ENCODE data around the gene GAS2L3.

DNA sequence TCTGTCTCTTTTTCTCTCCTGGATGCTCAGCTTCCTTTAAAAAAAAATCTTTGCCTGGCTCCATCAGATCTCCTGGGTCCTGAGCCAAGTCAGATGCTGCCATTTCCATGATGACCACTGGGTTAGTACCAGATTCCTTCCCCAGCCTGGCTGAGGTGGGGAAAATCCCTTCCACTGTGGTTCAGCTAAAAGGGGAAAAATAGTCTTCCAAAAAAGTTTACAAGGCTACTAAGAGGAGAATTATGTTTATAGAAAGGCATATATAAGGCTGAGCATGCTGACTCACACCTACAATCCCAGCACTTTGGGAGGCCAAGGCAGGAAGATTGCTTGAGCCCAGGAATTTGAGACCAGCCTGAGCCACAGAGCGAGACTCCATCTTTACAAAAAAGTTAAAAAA lies 28.4 kb upstream of the GAS2L3 start:
- TF ChIP-seq CTCF (IDR thresholded peaks at IDR 0.05) (no peak), POLR2A (IDR thresholded peaks at IDR 0.05) (no peak)

All from adrenal gland (tissue), 5 donors.